ENCODE measurements around the gene GNA14.
"Not testable (repeated sequence)": the region's sequence is repeated elsewhere in the genome, so short reads cannot be mapped to it uniquely, and the experiment has no call there.

The GNA14 gene

DNA sequence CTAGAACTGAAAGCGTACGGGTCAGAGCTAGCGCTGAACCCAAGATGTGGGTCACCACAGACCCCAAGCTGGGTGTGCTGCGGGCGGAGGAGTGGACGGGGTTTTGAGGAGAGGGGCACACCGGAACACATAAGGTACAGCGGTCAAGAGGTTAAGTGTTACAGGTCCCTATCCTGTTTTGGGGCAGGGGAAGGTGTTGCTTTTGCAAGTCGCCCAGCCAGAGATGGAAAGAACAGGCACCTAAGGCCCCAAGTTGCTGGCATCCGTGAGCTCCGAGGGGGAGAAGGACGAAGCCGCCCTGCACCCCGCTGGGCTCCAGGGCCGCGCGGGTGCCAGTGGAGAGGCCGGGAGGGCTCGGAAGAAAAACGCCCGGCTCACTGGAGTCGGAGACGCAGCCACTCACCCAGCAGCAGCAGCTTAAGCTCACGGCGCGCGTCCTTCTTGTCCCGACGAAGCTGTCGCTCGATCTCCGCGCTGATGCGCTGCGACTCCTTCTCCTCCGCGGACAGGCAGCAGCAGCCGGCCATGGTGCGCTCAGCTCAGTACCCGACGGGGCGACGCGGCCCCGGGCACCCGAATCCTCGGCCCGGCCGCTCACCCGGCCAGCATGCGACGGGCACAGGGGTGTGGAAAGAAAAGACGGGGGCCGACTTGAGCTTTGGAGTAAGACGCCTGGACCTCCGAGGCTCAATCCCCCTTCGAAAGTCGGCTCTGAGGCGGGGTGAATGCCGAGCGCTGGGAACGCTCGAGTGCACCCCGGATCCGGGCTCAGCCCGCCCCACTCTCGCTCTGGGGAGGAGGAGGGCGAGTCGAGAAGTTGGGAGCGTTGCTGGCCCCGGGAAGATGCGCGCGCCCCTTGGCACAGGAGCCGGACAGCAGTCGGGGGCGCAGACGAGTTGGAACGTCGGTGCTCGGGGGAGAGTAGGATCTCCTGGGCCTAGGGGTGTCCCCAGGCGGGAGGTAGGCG is 572 bp downstream of the GNA14 start:
- Histone ChIP-seq H3K36me3 (ENCODE audit: control insufficient read depth in 2 of 2, insufficient read depth in 2 of 2, low read length in 2 of 2) (no peaks in the 10 kb centered on the region), H3K9ac (ENCODE audit: low read depth in 1 of 2, low read length in 2 of 2) (peak overlapping the region in 1 of 2 donors; percentile 83), H3K27ac (ENCODE audit: low read depth in 2 of 2, low read length in 2 of 2) (peak overlapping the region in 1 of 2 donors; percentile 80), H3K4me3 (ENCODE audit: low read length in 2 of 2) (peak overlapping the region; percentile 66 to 78), H3K27me3 (ENCODE audit: control insufficient read depth in 2 of 2, insufficient read depth in 2 of 2, low read length in 2 of 2) (peaks cover 0 to 5% of the 10 kb centered on the region in 2 donors), H3K9me3 (ENCODE audit: control insufficient read depth in 2 of 2, low read length in 2 of 2) (no peaks in the 10 kb centered on the region), H3K4me1 (ENCODE audit: control insufficient read depth in 2 of 2, insufficient read depth in 2 of 2, low read length in 2 of 2) (peaks cover 5 to 8% of the 10 kb centered on the region in 2 donors)

DNA sequence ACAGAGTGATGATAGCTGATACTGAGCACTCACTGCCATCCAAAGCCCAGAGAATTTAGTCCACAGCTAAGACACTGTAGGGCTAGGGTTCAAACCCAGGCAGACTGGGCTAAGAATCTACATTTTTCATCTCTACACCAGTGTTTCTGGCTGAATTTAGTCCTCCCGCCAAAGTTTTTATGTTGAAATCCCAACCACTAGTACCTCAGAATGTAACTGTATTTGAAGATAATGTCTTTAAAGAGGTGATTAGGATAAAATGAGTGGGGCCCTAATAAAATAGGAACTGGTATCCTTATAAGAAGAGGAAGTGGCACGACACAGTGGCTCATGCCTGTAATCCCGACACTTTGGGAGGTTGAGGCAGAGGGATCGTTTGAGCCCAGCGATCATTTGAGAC is 4.3 kb downstream of the GNA14 start:
- no peak overlapping the region for H3K27ac ChIP-seq (ENCODE audit: low read depth in 2 of 2, low read length in 2 of 2)
- H3K9ac ChIP-seq (ENCODE audit: low read depth in 1 of 2, low read length in 2 of 2): no peak overlapping the region
- H3K27me3 ChIP-seq (ENCODE audit: control insufficient read depth in 2 of 2, insufficient read depth in 2 of 2, low read length in 2 of 2): peaks cover 0 to 5% of the 10 kb centered on the region in 2 donors
- H3K4me3 ChIP-seq (ENCODE audit: low read length in 2 of 2): no peak overlapping the region
- H3K9me3 ChIP-seq (ENCODE audit: control insufficient read depth in 2 of 2, low read length in 2 of 2): no peaks in the 10 kb centered on the region
- H3K4me1 ChIP-seq (ENCODE audit: control insufficient read depth in 2 of 2, insufficient read depth in 2 of 2, low read length in 2 of 2): peaks cover 0 to 1% of the 10 kb centered on the region in 2 donors
- H3K36me3 ChIP-seq (ENCODE audit: control insufficient read depth in 2 of 2, insufficient read depth in 2 of 2, low read length in 2 of 2): no peaks in the 10 kb centered on the region

DNA sequence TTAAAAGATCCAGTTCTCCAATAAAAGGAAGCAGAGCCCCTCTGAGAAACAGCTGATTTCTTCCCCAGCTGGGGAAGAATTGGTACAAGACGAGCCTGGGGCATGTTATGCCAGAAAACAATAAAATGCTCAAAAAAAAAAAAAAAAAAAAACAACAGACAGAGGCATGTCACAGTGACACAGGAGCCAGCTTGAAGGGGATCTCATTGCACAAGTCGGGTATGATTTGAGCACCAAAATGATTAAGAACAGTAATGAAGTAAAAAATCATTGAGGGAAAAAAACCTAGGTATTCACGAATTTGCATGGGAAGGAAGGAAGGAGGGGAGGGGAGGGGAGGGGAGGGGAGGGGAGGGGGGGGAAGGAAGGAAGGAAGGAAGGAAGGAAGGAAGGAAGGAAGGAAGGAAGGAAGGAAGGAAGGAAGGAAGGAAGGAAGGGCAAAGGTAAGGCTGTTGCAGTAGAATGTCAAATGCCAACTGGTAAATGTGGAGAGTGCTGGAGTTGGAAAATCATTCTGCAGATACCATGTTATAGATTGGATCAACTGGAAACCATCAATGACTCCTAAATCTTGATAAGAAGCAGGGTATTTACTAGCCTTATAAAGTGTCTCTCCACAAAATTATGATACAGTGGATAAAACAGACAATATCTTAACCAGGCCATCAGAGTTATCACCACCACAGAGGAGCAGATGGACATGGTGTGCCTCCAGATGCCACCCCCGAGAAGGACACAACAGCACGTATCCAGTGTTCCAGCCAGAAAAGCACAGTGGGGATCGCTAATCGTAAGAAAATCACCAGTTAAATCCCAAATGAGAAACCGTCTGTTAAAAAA is 7.2 kb downstream of the GNA14 start:
- Histone ChIP-seq H3K36me3 (ENCODE audit: control insufficient read depth in 2 of 2, insufficient read depth in 2 of 2, low read length in 2 of 2) (no peaks in the 10 kb centered on the region), H3K9me3 (ENCODE audit: control insufficient read depth in 2 of 2, low read length in 2 of 2) (no peaks in the 10 kb centered on the region), H3K9ac (ENCODE audit: low read depth in 1 of 2, low read length in 2 of 2) (no peak overlapping the region), H3K4me1 (ENCODE audit: control insufficient read depth in 2 of 2, insufficient read depth in 2 of 2, low read length in 2 of 2) (no peaks in the 10 kb centered on the region), H3K27me3 (ENCODE audit: control insufficient read depth in 2 of 2, insufficient read depth in 2 of 2, low read length in 2 of 2) (no peaks in the 10 kb centered on the region), H3K4me3 (ENCODE audit: low read length in 2 of 2) (no peak overlapping the region), H3K27ac (ENCODE audit: low read depth in 2 of 2, low read length in 2 of 2) (no peak overlapping the region)

GRCh38 chr9:77632652-77633051 is 15.5 kb downstream of the GNA14 start:
- H3K4me1 ChIP-seq (ENCODE audit: control insufficient read depth in 2 of 2, insufficient read depth in 2 of 2, low read length in 2 of 2): no peaks in the 10 kb centered on the region
- H3K36me3 ChIP-seq (ENCODE audit: control insufficient read depth in 2 of 2, insufficient read depth in 2 of 2, low read length in 2 of 2): no peaks in the 10 kb centered on the region
- H3K4me3 ChIP-seq (ENCODE audit: low read length in 2 of 2): no peak overlapping the region
- no peaks in the 10 kb centered on the region for H3K27me3 ChIP-seq (ENCODE audit: control insufficient read depth in 2 of 2, insufficient read depth in 2 of 2, low read length in 2 of 2)
- H3K9ac ChIP-seq (ENCODE audit: low read depth in 1 of 2, low read length in 2 of 2): no peak overlapping the region
- no peaks in the 10 kb centered on the region for H3K9me3 ChIP-seq (ENCODE audit: control insufficient read depth in 2 of 2, low read length in 2 of 2)
- no peak overlapping the region for H3K27ac ChIP-seq (ENCODE audit: low read depth in 2 of 2, low read length in 2 of 2)

GRCh38 chr9:77628864-77629263 is 19.3 kb downstream of the GNA14 start:
- not testable (repeated sequence) for H3K36me3 ChIP-seq (ENCODE audit: control insufficient read depth in 2 of 2, insufficient read depth in 2 of 2, low read length in 2 of 2); H3K9ac ChIP-seq (ENCODE audit: low read depth in 1 of 2, low read length in 2 of 2); H3K4me3 ChIP-seq (ENCODE audit: low read length in 2 of 2); H3K27ac ChIP-seq (ENCODE audit: low read depth in 2 of 2, low read length in 2 of 2); H3K4me1 ChIP-seq (ENCODE audit: control insufficient read depth in 2 of 2, insufficient read depth in 2 of 2, low read length in 2 of 2); H3K9me3 ChIP-seq (ENCODE audit: control insufficient read depth in 2 of 2, low read length in 2 of 2); H3K27me3 ChIP-seq (ENCODE audit: control insufficient read depth in 2 of 2, insufficient read depth in 2 of 2, low read length in 2 of 2)

DNA sequence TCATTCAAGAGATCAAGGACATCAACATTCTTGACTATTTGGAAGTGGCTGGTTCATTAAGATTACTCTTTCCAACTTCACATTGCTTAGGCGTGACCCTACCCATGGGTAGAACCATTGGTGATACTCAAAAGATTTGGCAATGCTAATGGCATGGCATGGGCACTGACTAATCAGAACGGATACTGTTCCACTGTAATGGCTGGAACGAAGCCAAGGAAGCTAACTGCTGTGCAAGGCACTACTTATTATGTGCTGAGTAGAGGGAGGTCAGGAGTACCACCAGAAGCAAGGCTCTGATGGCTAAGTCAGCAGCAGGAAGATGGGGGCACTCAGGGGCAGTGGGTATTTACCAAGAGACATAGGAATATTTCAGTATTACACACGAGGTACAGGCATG is 31.9 kb downstream of the GNA14 start:
- Histone ChIP-seq H3K36me3 (ENCODE audit: control insufficient read depth in 2 of 2, insufficient read depth in 2 of 2, low read length in 2 of 2) (no peaks in the 10 kb centered on the region), H3K4me1 (ENCODE audit: control insufficient read depth in 2 of 2, insufficient read depth in 2 of 2, low read length in 2 of 2) (no peaks in the 10 kb centered on the region), H3K9me3 (ENCODE audit: control insufficient read depth in 2 of 2, low read length in 2 of 2) (peaks cover 0 to 2% of the 10 kb centered on the region in 2 donors), H3K9ac (ENCODE audit: low read depth in 1 of 2, low read length in 2 of 2) (no peak overlapping the region), H3K27ac (ENCODE audit: low read depth in 2 of 2, low read length in 2 of 2) (no peak overlapping the region), H3K4me3 (ENCODE audit: low read length in 2 of 2) (no peak overlapping the region), H3K27me3 (ENCODE audit: control insufficient read depth in 2 of 2, insufficient read depth in 2 of 2, low read length in 2 of 2) (no peaks in the 10 kb centered on the region)

DNA sequence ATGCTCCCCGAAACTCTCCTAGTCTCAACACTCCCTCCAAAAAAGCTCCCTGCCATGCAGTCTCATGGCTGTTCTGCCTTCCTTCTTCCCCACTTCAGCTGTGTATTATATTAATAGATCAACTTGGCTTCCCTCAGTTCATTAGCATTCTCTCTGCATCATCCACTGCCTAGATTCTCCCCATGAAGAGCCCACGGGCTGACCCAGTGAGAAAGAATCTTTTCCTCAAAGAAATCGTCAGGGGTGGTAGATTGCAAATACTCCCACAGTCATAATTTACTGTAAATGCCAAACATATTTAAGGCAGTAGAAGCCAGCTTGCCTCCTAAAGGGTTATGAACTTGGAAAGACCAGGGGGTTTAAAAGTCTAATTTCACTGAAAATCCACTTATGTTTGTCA is 33.5 kb downstream of the GNA14 start:
- no peaks in the 10 kb centered on the region for H3K27me3 ChIP-seq (ENCODE audit: control insufficient read depth in 2 of 2, insufficient read depth in 2 of 2, low read length in 2 of 2)
- peaks cover 0 to 2% of the 10 kb centered on the region in 2 donors for H3K9me3 ChIP-seq (ENCODE audit: control insufficient read depth in 2 of 2, low read length in 2 of 2)
- no peak overlapping the region for H3K4me3 ChIP-seq (ENCODE audit: low read length in 2 of 2)
- H3K9ac ChIP-seq (ENCODE audit: low read depth in 1 of 2, low read length in 2 of 2): no peak overlapping the region
- H3K27ac ChIP-seq (ENCODE audit: low read depth in 2 of 2, low read length in 2 of 2): no peak overlapping the region
- H3K4me1 ChIP-seq (ENCODE audit: control insufficient read depth in 2 of 2, insufficient read depth in 2 of 2, low read length in 2 of 2): no peaks in the 10 kb centered on the region
- H3K36me3 ChIP-seq (ENCODE audit: control insufficient read depth in 2 of 2, insufficient read depth in 2 of 2, low read length in 2 of 2): no peaks in the 10 kb centered on the region

- Histone ChIP-seq H3K4me1 (ENCODE audit: control insufficient read depth in 2 of 2, insufficient read depth in 2 of 2, low read length in 2 of 2) (peaks cover 0 to 10% of the 10 kb centered on the region in 2 donors), H3K36me3 (ENCODE audit: control insufficient read depth in 2 of 2, insufficient read depth in 2 of 2, low read length in 2 of 2) (no peaks in the 10 kb centered on the region), H3K9me3 (ENCODE audit: control insufficient read depth in 2 of 2, low read length in 2 of 2) (no peaks in the 10 kb centered on the region), H3K9ac (ENCODE audit: low read depth in 1 of 2, low read length in 2 of 2) (no peak overlapping the region), H3K4me3 (ENCODE audit: low read length in 2 of 2) (no peak overlapping the region), H3K27me3 (ENCODE audit: control insufficient read depth in 2 of 2, insufficient read depth in 2 of 2, low read length in 2 of 2) (no peaks in the 10 kb centered on the region), H3K27ac (ENCODE audit: low read depth in 2 of 2, low read length in 2 of 2) (peak overlapping the region in 1 of 2 donors; percentile 25)
Observed at GRCh38 chr9:77606526-77606925, 41.6 kb downstream of the GNA14 start.

GRCh38 chr9:77605449-77606220 is 42.5 kb downstream of the GNA14 start:
- no peak overlapping the region for H3K4me3 ChIP-seq (ENCODE audit: low read length in 2 of 2)
- H3K27ac ChIP-seq (ENCODE audit: low read depth in 2 of 2, low read length in 2 of 2): peak overlapping the region; percentile 7 to 24
- peaks cover 0 to 10% of the 10 kb centered on the region in 2 donors for H3K4me1 ChIP-seq (ENCODE audit: control insufficient read depth in 2 of 2, insufficient read depth in 2 of 2, low read length in 2 of 2)
- H3K36me3 ChIP-seq (ENCODE audit: control insufficient read depth in 2 of 2, insufficient read depth in 2 of 2, low read length in 2 of 2): no peaks in the 10 kb centered on the region
- H3K9ac ChIP-seq (ENCODE audit: low read depth in 1 of 2, low read length in 2 of 2): no peak overlapping the region
- no peaks in the 10 kb centered on the region for H3K9me3 ChIP-seq (ENCODE audit: control insufficient read depth in 2 of 2, low read length in 2 of 2)
- no peaks in the 10 kb centered on the region for H3K27me3 ChIP-seq (ENCODE audit: control insufficient read depth in 2 of 2, insufficient read depth in 2 of 2, low read length in 2 of 2)
